Chondrocyte (in vitro differentiated cells): ENCODE data around the gene HSD11B2. TPM values are rescaled to one million over a fixed set of nuclear protein-coding genes. Genes with fewer than 3 reads are reported as not detected.

Experiments used
- DNase-seq: peaks from one replicate; pipeline ENCODE4 v3.0.0; 2021; ENCODE audit warnings: mixed read lengths, low spot score
- H3K27ac Mint-ChIP-seq: one replicate; pipeline ENCODE4 v1.8.0; 2021; ENCODE audit warnings: mild to moderate bottlenecking, moderate library complexity, mixed read lengths; ENCODE audit not compliant: unreplicated experiment
- H3K27me3 Mint-ChIP-seq: 2 replicates; pipeline ENCODE4 v1.8.0; 2021; ENCODE audit warnings: low read depth, mixed read lengths
- H3K36me3 Mint-ChIP-seq: 2 replicates; pipeline ENCODE4 v1.8.0; 2021; ENCODE audit warnings: low read depth, mixed read lengths
- H3K4me1 Mint-ChIP-seq: 2 replicates; pipeline ENCODE4 v1.8.0; 2021; ENCODE audit warnings: low read depth, mild to moderate bottlenecking, mixed read lengths
- H3K4me3 Mint-ChIP-seq: one replicate; pipeline ENCODE4 v1.8.0; 2021; ENCODE audit warnings: mild to moderate bottlenecking, moderate library complexity, mixed read lengths; ENCODE audit not compliant: unreplicated experiment
- H3K9me3 Mint-ChIP-seq: 2 replicates; pipeline ENCODE4 v1.8.0; 2021; ENCODE audit warnings: low read depth, mixed read lengths
- CTCF ChIP-seq: fragments of 200-600 bp; sonication (generic); IDR thresholded peaks from 2 replicates; pipeline ENCODE4 v1.5.0; 2021; ENCODE audit warnings: antibody characterized with exemption, mild to moderate bottlenecking, moderate library complexity
- total RNA-seq: library from RNA; stranded (reverse); gene quantifications from 3 replicates; pipeline ENCODE4 v1.2.1, GENCODE V29; 2021

Gene HSD11B2
- total RNA-seq, 1 donor from 2014 or later, result 0.20 TPM

DNA sequence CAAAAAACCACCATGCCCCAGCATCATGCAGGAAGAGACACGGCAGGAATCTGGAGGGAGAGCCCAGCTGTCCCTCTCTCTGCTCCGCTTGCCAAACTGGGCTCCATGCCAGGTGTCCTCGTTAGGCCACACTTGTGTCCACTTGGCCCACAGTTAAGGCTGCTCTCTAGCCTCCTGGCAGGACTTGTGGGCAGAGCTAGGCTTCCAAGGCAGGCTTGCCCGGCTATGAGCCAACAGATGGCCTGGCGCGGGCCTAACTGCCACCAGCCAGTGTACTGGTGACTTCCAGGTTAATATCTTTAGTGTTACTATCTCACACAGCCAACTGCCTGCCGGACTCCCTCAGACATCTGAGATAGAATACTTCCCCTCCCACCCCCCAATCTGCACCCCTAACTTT, 39.4 kb downstream of the HSD11B2 start:
- no peak for TF ChIP-seq CTCF
- Mint-ChIP-seq H3K36me3 (peaks cover 3% of the 10 kb centered on the region), H3K27me3 (no peaks in the 10 kb centered on the region), H3K4me3 (no peak overlapping the region), H3K9me3 (no peaks in the 10 kb centered on the region), H3K4me1 (peaks cover 33% of the 10 kb centered on the region), H3K27ac (no peak overlapping the region)
- DNase-seq, result no peak

DNA sequence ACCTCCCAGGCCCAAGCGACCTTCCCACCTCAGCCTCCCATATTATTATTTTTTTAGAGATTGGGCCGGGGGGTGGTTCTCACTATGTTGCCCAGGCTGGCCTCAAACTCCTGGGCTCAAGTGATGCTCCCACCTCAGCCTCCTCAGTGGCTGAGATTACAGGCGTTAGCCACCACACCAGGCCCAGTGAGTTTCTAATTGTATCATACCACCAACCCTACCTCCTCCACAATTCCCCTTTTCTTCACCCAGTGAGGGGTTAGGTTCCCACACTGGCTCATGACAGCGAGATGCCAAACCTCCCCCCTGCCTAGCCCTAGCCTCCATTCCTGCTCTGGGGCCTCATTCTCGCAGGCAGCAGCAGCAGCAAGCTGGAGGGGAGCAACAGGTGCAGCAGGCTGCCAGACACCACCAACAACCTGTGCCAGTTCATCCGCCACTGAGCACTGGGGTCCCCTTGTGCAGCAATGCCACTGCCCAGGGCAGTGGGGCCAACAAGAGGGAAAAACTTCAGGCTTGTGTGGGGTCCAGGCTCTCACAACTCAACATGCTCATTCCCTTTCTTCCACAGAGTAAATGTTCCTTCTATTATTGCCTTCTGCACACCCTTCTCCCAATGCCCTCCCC, 41.0 kb downstream of the HSD11B2 start:
- no peak for DNase-seq
- Mint-ChIP-seq H3K4me1 (peaks cover 24% of the 10 kb centered on the region), H3K4me3 (no peak overlapping the region), H3K36me3 (peaks cover 3% of the 10 kb centered on the region), H3K27ac (no peak overlapping the region), H3K27me3 (no peaks in the 10 kb centered on the region), H3K9me3 (no peaks in the 10 kb centered on the region)
- no peak for TF ChIP-seq CTCF

- no peak for TF ChIP-seq CTCF
- no peak overlapping the region for H3K4me3 Mint-ChIP-seq
- H3K27ac Mint-ChIP-seq, result no peak overlapping the region
- H3K9me3 Mint-ChIP-seq, result no peaks in the 10 kb centered on the region
- H3K4me1 Mint-ChIP-seq, result peaks cover 42% of the 10 kb centered on the region
- H3K27me3 Mint-ChIP-seq, result no peaks in the 10 kb centered on the region
- peaks cover 4% of the 10 kb centered on the region for H3K36me3 Mint-ChIP-seq
- DNase-seq, result no peak
Measured at GRCh38 chr16:67474551-67475455, 43.9 kb downstream of the HSD11B2 start.

DNA sequence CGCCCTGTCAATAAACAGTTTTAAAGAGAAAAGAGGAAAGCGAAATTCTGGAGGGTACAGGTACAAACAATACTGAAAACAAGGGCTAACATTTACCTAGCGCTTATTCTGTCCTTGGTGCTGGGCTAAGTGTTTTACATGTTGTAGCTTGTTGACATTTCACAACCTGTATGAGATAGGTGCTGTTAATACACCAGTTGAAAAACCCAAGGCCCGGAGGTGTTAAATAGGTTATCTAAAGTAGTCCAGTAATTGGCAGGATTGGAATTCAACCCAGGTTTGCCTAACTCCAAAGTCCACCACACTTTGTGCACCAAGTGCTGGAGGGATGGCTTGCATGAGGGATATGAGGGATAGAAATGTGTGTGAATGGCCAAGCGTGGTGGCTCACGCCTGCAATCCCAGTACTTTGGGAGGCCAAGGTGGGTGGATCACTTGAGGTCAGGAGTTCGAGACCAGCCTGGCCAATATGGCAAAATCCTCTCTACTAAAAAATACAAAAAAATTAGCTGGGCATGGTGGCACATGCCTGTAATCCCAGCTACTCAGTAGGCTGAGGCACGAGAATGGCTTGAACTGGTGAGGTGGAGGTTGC, 47.1 kb downstream of the HSD11B2 start:
- Mint-ChIP-seq H3K9me3 (no peaks in the 10 kb centered on the region), H3K4me1 (peaks cover 41% of the 10 kb centered on the region), H3K27me3 (no peaks in the 10 kb centered on the region), H3K4me3 (no peak overlapping the region), H3K27ac (no peak overlapping the region), H3K36me3 (peaks cover 2% of the 10 kb centered on the region)
- no peak for TF ChIP-seq CTCF
- DNase-seq, result no peak

DNA sequence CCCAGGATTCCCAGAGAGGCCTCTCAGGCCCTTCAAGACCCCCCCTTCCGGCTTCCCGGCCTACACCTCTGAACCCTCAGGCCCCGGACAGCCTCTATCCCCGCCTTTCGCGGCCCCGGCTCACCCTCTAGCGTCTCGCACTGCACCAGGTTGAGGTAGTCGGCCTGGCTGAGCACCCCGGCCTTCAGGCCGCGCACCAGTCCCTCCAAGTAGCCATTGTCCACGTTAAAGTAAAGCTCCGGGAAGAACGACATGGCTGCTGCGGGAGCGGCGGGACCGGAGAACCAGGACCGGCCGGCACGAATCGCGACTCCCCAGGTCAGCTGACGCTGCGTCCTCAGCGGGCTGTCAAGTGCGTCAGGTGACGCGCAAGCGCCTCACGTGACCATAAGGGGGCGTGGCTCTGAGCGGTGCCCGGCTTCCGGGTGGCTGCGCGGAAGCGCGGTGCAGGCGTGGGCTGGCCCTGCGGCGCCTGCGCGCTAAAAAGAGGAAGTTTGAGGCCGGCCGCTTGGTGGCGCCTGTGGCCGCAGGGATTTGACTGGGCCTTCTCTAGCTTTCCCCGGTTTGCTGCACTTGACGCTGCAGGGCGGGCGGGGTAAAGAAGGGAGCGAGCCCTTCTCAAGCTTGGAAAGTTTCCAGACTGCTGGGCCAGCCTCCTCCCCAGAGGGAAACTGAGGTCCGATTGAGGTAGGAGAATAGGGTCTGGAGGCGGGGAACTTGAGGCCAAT, 50.1 kb downstream of the HSD11B2 start, which contains the start of gene ATP6V0D1:
Gene ATP6V0D1, minus strand, starts transcription at position 325 of the 728 bp plus-strand sequence. Its CDS starts 71 bp downstream, at position 254.
- Mint-ChIP-seq H3K27me3 (no peaks in the 10 kb centered on the region), H3K27ac (peak within 1 kb of the TSS; percentile 100), H3K4me1 (peaks cover 34% of the 10 kb centered on the region), H3K36me3 (peaks cover 4% of the 10 kb centered on the region), H3K9me3 (no peaks in the 10 kb centered on the region), H3K4me3 (peak within 1 kb of the TSS; percentile 100)
- peak; percentile 99 for DNase-seq
- TF ChIP-seq CTCF, result peak; percentile 93
